ENCODE results near the gene LIN28A.

The LIN28A gene

GRCh38 chr1:26440259-26440658, 29.6 kb downstream of the LIN28A start:
- no peak for TF ChIP-seq SIN3A (IDR thresholded peaks at IDR 0.05; ENCODE audit: borderline replicate concordance, insufficient read depth, low read length)

DNA sequence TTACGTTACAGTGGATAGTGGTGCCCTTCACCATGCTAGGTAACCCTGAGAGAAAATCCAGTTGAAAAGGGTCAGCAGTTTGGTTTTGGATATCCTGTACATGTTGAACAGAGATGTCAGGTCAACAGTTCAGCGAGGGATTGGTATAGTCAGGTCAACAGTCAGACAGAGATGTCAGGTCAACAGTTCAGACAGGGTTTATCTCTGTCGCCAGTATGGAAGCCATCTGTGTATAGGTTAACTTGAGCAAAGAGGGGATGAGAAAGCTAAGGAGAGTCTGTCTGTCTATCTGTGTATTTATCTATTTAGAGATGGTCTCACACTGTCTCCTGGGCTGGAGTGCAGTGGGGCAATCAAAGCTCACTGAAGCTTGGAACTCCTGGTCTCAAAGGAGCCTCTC, 39.3 kb downstream of the LIN28A start:
- no peak for TF ChIP-seq TAF1 (IDR thresholded peaks at IDR 0.05; ENCODE audit: borderline replicate concordance, insufficient read depth, low read length)
- TF ChIP-seq FOXP2 (optimal IDR thresholded peaks at IDR 0.05; ENCODE audit: borderline replicate concordance, extremely low read depth, extremely low read length, insufficient read depth) = no peak
- no peak for TF ChIP-seq POLR2AphosphoS5 (IDR thresholded peaks at IDR 0.05; ENCODE audit: low read depth, low read length)
- TF ChIP-seq SIN3A (IDR thresholded peaks at IDR 0.05; ENCODE audit: borderline replicate concordance, insufficient read depth, low read length) = no peak
- TF ChIP-seq, protein P1, sequence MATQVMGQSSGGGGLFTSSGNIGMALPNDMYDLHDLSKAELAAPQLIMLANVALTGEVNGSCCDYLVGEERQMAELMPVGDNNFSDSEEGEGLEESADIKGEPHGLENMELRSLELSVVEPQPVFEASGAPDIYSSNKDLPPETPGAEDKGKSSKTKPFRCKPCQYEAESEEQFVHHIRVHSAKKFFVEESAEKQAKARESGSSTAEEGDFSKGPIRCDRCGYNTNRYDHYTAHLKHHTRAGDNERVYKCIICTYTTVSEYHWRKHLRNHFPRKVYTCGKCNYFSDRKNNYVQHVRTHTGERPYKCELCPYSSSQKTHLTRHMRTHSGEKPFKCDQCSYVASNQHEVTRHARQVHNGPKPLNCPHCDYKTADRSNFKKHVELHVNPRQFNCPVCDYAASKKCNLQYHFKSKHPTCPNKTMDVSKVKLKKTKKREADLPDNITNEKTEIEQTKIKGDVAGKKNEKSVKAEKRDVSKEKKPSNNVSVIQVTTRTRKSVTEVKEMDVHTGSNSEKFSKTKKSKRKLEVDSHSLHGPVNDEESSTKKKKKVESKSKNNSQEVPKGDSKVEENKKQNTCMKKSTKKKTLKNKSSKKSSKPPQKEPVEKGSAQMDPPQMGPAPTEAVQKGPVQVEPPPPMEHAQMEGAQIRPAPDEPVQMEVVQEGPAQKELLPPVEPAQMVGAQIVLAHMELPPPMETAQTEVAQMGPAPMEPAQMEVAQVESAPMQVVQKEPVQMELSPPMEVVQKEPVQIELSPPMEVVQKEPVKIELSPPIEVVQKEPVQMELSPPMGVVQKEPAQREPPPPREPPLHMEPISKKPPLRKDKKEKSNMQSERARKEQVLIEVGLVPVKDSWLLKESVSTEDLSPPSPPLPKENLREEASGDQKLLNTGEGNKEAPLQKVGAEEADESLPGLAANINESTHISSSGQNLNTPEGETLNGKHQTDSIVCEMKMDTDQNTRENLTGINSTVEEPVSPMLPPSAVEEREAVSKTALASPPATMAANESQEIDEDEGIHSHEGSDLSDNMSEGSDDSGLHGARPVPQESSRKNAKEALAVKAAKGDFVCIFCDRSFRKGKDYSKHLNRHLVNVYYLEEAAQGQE (IDR thresholded peaks at IDR 0.05; ENCODE audit: insufficient read depth in 1 of 2, low read depth in 2 of 2, low read length in 2 of 2) = no peak

GRCh38 chr1:26450908-26451307, 40.3 kb downstream of the LIN28A start:
- TF ChIP-seq TAF1 (IDR thresholded peaks at IDR 0.05; ENCODE audit: borderline replicate concordance, insufficient read depth, low read length) (no peak), SIN3A (IDR thresholded peaks at IDR 0.05; ENCODE audit: borderline replicate concordance, insufficient read depth, low read length) (no peak), FOXP2 (optimal IDR thresholded peaks at IDR 0.05; ENCODE audit: borderline replicate concordance, extremely low read depth, extremely low read length, insufficient read depth) (no peak), POLR2AphosphoS5 (IDR thresholded peaks at IDR 0.05; ENCODE audit: low read depth, low read length) (no peak)
- TF ChIP-seq, protein P1 (IDR thresholded peaks at IDR 0.05; ENCODE audit: insufficient read depth in 1 of 2, low read depth in 2 of 2, low read length in 2 of 2) = no peak

GRCh38 chr1:26452459-26453183, 42.0 kb downstream of the LIN28A start:
- TF ChIP-seq FOXP2 (optimal IDR thresholded peaks at IDR 0.05; ENCODE audit: borderline replicate concordance, extremely low read depth, extremely low read length, insufficient read depth) = no peak

- TF ChIP-seq TAF1 (IDR thresholded peaks at IDR 0.05; ENCODE audit: borderline replicate concordance, insufficient read depth, low read length) = no peak
Measured at GRCh38 chr1:26459148-26459547, 48.5 kb downstream of the LIN28A start.

GRCh38 chr1:26459573-26460031, 49.0 kb downstream of the LIN28A start:
- no peak for TF ChIP-seq SIN3A (IDR thresholded peaks at IDR 0.05; ENCODE audit: borderline replicate concordance, insufficient read depth, low read length)
- no peak for TF ChIP-seq TAF1 (IDR thresholded peaks at IDR 0.05; ENCODE audit: borderline replicate concordance, insufficient read depth, low read length)
- TF ChIP-seq POLR2AphosphoS5 (IDR thresholded peaks at IDR 0.05; ENCODE audit: low read depth, low read length) = no peak
- TF ChIP-seq FOXP2 (optimal IDR thresholded peaks at IDR 0.05; ENCODE audit: borderline replicate concordance, extremely low read depth, extremely low read length, insufficient read depth) = no peak
- TF ChIP-seq, protein P1 (IDR thresholded peaks at IDR 0.05; ENCODE audit: insufficient read depth in 1 of 2, low read depth in 2 of 2, low read length in 2 of 2) = no peak

DNA sequence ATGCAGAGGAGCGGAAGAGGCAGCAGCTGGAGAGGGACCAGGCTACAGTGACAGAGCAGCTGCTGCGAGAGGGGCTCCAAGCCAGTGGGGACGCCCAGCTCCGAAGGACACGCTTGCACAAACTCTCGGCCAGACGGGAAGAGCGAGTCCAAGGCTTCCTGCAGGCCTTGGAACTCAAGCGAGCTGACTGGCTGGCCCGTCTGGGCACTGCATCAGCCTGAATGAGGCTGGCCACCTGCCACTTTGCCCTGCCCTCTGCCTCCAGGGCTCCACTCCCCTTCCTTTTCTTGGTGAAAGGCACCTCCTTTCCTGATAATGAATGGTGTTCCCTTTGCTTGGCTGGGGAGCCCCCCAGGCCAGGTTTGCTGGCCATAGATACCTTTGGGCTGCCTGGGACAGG, 58.3 kb downstream of the LIN28A start:
- no peak for TF ChIP-seq TAF1 (IDR thresholded peaks at IDR 0.05; ENCODE audit: borderline replicate concordance, insufficient read depth, low read length)
- TF ChIP-seq, protein P1 (IDR thresholded peaks at IDR 0.05; ENCODE audit: insufficient read depth in 1 of 2, low read depth in 2 of 2, low read length in 2 of 2) = no peak
